Dermis blood vessel endothelial cell (primary cell): Measurements from ENCODE around the gene GNL3. TPM values are rescaled to one million over a fixed set of nuclear protein-coding genes. Genes with fewer than 3 reads are reported as not detected.
A peak's percentile ranks its signal among the peaks of the same experiment; 100 is the strongest.

ENCODE experiments used
- DNase-seq: peaks from one replicate; pipeline ENCODE4 v3.0.0; 2010
- total RNA-seq: library from RNA; depleted of rRNA; stranded (reverse); fragments of >200 nt; gene quantifications from 2 replicates; pipeline ENCODE4 v1.2.3, GENCODE V29; 2014

The GNL3 gene
- total RNA-seq, 1 donor from 2014 or later: 135 TPM

GRCh38 chr3:52688266-52688665 is 2.4 kb downstream of the GNL3 start:
- no peak for DNase-seq

- DNase-seq: no peak
These were observed 3.3 kb downstream of the GNL3 start for GRCh38 chr3:52689151-52689550.

GRCh38 chr3:52690560-52690959 is 4.7 kb downstream of the GNL3 start:
- no peak for DNase-seq

- DNase-seq: no peak
These were observed 7.2 kb downstream of the GNL3 start for GRCh38 chr3:52693071-52693470.

GRCh38 chr3:52694528-52695189 is 8.8 kb downstream of the GNL3 start:
- no peak for DNase-seq

GRCh38 chr3:52695798-52696671 is 10.2 kb downstream of the GNL3 start:
- no peak for DNase-seq

- DNase-seq: no peak
These were observed 11.2 kb downstream of the GNL3 start for GRCh38 chr3:52696830-52697631.

- no peak for DNase-seq
These were observed 11.8 kb downstream of the GNL3 start for GRCh38 chr3:52697632-52697965.

- DNase-seq: no peak
These were observed 17.5 kb downstream of the GNL3 start for GRCh38 chr3:52703341-52703740.

- DNase-seq: peak; percentile 39
These were observed 19.0 kb downstream of the GNL3 start for GRCh38 chr3:52704611-52705437.

GRCh38 chr3:52705438-52705687 is 19.5 kb downstream of the GNL3 start:
- DNase-seq: no peak

GRCh38 chr3:52705688-52706686 is 20.2 kb downstream of the GNL3 start, which contains the start of the genes GLT8D1 and SPCS1:
Gene GLT8D1, minus strand, starts transcription at chr3:52705791. Its CDS starts 5,331 bp downstream, at chr3:52700460.
Gene SPCS1, plus strand, starts transcription at chr3:52706106. Its CDS starts 141 bp downstream, at chr3:52706247.
- peak; percentile 90 for DNase-seq

GRCh38 chr3:52707585-52707984 is 21.8 kb downstream of the GNL3 start:
- no peak for DNase-seq

GRCh38 chr3:52710512-52710911 is 24.7 kb downstream of the GNL3 start:
- no peak for DNase-seq

GRCh38 chr3:52712291-52713212 is 26.7 kb downstream of the GNL3 start:
- DNase-seq: no peak

- DNase-seq: no peak
These were observed 28.8 kb downstream of the GNL3 start for GRCh38 chr3:52714335-52715302.

GRCh38 chr3:52715714-52716305 is 30.0 kb downstream of the GNL3 start:
- no peak for DNase-seq

- no peak for DNase-seq
These were observed 33.8 kb downstream of the GNL3 start for GRCh38 chr3:52719618-52720017.
